Mammary epithelial cell (primary cell): Measurements from ENCODE around the gene GSTA2.

Experiments
- EZH2 ChIP-seq: IDR thresholded peaks from 2 replicates; pipeline ENCODE4 v1.6.1; 2012; ENCODE audit warnings: low read length, inconsistent platforms, borderline replicate concordance
- TF ChIP-seq, protein P1 (sequence below), 2 donors: IDR thresholded peaks in 1 of 2; conservative IDR thresholded peaks in 1 of 2; 2 replicates each; pipeline ENCODE4 v1.5.1; 2011 to 2012; ENCODE audit warnings: inconsistent platforms in 2 of 2, low read length in 2 of 2, mild to moderate bottlenecking in 2 of 2, control low read depth in 1 of 2, low read depth in 1 of 2; ENCODE audit not compliant: insufficient read depth in 1 of 2; ENCODE audit errors: extremely low read depth in 1 of 2

GRCh38 chr6:52788478-52788877 lies 25.2 kb upstream of the GSTA2 start:
- TF ChIP-seq, protein P1, sequence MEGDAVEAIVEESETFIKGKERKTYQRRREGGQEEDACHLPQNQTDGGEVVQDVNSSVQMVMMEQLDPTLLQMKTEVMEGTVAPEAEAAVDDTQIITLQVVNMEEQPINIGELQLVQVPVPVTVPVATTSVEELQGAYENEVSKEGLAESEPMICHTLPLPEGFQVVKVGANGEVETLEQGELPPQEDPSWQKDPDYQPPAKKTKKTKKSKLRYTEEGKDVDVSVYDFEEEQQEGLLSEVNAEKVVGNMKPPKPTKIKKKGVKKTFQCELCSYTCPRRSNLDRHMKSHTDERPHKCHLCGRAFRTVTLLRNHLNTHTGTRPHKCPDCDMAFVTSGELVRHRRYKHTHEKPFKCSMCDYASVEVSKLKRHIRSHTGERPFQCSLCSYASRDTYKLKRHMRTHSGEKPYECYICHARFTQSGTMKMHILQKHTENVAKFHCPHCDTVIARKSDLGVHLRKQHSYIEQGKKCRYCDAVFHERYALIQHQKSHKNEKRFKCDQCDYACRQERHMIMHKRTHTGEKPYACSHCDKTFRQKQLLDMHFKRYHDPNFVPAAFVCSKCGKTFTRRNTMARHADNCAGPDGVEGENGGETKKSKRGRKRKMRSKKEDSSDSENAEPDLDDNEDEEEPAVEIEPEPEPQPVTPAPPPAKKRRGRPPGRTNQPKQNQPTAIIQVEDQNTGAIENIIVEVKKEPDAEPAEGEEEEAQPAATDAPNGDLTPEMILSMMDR (conservative IDR thresholded peaks at IDR 0.05 in 1 of 2, IDR thresholded peaks at IDR 0.05 in 1 of 2; ENCODE audit: extremely low read depth in 1 of 2, insufficient read depth in 1 of 2, low read depth in 1 of 2, low read length in 2 of 2), result no peak
- TF ChIP-seq EZH2, result no peak
